GM21390 (cell line): ENCODE data around the gene PLD4.

Experiments used
- ATAC-seq: cut with Tn5 transposase; IDR thresholded peaks from one replicate; pipeline ENCODE4 v1.9.1; 2021; ENCODE audit not compliant: unreplicated experiment

PLD4 gene

DNA sequence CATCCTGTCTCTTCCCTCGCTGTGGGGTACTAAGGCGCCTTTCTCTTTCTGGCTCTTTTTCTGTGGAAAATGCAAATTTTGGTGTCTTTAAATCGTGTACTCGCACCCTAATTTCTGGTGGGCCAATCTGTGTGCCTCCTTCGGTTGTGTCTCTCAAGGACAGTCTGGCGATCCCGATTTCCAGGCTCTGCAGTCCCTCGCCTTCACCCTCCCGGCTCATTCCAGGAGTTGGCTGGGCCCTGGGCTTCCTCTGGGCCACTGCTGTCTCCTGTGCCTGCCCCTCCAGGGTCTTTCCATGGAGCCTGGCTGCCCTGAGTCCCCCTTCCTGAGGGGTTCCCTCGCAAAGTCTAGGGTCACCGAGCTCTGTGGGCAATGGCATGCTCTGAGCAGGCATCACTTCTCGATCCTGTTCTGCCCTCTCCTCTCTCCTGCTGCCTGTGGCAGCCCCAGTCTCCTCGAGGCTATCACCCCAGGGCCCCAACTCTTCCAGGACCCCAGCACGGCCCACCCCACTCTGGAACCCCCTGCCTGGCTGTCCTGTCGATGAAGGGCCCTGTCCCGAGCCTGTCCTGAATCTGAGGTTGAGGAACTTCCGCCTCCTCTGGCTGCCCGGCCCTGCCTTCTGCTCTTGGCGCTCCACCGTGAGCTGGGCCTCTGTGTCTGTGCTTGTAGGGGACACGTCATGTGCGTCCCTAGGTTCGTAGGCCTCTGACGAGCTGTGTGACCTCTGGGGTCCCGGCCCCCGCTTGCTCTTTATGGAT, 29.4 kb downstream of the PLD4 start:
- no peak for ATAC-seq

DNA sequence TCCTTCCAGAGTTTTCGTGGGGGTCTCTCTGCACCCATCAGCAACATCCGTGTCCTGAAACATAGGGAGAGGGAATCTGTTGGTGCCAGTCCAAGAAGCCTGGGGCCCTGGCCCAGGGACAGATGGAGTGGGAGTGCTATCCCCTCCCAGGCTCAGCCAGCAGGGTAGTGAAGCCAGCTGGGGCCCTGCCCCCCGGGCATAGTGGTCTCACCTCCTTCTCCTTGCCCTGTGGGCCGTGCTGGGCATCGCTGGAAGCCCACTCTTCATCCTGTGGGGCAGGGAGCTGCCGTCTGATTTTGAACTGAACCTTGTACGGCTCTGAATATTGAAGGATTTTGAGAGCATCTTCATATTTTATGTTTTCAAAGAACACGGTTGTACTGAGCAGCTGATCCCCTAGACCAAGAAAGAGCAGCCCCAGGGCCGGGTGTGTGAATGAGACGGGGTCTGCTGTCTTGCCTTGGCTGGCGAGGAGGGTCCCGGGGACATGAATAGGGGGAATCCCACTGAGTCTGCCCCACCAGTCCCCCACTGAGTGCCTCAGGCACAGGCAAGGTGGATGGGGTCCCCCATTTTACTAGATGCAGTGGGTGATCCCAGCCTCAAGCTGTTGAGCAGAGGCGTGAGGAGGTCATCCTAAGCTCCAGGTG, 30.2 kb downstream of the PLD4 start:
- no peak for ATAC-seq

DNA sequence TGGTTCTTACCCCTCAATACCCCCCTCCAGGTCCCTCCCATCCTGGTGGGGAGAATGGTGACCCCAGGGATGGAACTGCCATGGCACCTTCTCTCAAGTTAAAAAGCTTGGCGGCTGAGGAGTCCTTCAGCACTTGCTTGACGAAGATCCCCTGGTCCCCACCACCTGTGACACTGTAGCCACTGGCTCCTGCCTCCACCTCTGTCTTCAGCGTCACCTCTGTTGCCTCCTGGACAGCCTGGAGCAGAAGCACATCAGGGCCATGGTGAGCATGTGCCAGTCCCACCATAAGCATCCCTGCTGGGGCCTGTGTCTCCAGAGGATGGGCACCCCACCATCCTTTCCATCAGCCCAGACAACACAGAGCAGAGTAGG, 30.7 kb downstream of the PLD4 start:
- no peak for ATAC-seq

DNA sequence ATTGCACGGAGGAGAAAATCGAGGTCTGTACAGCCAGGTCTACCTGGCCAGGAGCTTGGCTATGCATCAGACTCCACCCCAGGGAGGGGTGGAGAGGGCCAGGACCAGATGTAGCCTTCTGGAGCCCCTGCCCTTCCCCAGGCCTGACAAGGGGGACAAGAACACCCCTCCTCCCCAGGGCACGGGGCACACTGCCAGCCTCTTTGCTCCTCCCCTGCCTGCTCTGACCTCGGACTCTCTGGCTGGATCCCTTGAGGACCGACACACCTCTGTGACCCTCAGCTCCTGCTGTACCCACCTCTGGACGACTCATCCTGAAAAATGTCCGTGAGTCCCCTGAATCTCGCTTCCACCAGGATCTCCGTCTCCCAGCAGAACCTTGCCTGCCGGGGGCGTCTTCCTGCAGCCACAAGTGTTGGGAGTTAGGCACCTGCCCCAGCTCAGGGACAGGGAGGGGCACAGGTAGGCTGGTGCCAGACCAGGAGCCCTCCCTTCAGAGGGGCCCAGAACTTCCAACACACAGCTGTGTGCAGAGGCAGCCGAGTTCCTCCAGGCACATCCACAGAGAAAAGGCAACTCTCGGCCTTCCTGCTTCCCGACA, 31.7 kb downstream of the PLD4 start:
- no peak for ATAC-seq

DNA sequence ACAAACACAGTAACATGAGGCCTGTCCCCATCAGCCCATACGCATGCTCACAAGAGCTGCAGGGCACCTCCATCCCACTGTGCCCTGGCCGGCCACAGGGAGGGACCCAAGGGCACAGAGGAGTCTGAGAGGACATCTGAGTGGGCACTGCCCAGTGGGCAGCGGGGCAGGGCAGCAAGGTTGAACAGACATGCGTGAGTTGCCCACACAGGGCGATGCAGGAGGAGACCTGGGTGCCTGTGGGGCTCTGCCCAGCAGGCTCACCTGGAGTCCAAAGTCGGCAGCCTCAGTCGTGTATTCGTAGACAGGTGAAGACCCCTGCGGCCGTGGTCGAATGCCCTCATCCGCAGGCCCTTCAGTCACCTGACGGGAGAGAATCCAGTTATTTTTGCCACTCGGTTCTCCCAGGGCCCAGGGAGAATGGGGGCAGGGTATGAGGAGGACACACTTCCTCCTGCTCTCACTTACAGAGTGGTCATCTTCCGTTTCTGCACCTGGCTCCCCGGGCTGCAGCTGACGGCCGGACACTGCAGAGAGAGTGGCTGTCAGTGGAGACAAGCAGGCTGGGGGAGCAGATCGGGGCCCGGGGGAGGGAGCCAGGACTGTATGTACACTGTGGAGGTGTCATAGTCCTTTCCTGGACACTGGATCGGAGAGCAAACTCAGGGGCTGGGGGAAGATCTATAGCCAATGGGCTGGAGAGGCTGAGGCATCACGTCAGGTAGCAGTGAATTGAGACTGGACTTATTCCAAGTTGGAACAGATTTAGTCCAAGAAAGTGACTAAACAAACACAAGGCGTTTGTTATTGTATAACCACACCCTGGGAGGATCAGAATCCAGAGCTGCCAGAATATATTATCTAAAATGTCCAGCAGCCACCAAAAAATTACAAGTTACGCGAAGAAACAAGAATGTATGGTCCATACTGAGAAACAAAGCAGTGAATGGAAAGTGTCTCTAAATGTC, 32.8 kb downstream of the PLD4 start:
- no peak for ATAC-seq

DNA sequence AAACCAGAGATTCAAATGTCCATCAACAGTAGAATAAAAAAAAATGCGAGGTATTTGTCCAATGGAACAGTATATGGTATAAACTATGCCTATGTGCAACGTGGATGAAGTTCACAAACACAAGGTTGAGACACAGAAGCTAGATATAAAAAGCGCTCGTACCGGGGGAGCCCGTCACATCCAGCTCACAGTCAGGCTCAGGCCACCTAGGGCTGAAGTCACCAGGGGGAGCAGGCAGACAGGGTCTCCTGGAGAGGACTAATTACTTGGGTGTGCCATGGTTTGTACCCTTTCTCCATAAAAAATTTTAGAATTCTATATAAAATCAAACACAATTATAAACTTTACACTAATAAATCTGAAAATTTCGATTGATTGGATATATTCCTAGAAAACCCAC, 39.9 kb downstream of the PLD4 start:
- ATAC-seq = no peak

DNA sequence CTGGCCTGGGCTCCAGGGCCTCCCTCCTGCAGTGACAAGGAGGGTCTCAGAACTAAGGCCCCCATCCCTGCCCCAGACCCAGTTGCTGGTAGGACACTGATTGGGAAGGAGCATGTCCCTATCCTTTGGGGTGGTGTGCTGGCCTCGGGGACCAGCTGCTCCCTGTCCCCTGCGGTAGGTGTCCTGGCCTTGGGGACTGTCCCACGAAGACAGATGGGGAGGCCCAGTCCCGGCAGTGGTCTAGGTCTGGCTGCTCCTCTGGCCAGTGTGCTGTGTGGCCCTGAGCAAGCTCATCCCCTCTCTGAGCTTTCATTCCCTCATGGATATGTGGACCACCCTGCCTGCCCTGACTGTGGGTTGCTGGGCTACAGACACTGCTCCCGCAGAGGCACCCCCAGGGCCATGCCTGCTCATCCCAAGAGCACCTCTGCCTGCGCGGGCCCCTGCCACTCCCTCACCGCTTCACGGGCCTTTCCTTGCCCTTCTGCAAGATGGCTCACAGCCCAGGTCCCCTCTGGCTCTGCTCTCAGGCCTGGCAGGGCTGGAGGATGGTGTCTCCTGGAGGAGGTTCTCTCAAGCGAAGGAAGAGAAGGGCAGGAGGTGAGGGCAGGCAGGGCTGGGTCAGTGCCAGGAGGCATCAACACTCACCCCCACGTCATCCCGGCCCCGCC, 41.0 kb downstream of the PLD4 start:
- ATAC-seq = no peak

DNA sequence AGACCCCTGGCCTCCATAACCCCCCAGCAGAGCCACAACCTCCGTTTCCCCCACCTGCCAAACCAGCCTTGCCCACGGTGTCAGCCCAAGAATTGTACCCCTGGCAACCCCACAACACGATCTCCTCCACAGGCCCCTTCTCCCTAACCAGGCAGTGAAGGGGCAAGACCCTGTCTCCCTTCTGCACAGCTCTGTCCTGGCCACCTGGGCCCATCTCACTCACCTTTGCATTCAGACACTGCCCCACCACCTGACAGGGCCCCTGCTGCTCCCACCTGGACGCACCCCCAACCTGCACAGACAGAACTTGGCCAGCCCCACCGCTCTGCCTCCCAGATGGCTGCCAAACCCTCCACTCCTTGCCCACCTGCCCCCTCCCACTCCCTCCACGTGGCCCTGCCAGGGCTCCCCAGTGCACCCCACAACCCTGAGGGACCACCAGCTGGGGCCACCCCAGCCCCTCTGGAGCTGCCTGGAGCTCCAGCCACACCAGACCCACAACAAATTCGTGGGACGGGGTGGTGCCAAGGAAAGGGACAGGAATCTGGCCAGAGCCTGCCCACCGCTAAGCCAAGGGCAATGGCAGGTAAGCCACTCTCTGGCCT, 41.7 kb downstream of the PLD4 start:
- ATAC-seq = no peak

DNA sequence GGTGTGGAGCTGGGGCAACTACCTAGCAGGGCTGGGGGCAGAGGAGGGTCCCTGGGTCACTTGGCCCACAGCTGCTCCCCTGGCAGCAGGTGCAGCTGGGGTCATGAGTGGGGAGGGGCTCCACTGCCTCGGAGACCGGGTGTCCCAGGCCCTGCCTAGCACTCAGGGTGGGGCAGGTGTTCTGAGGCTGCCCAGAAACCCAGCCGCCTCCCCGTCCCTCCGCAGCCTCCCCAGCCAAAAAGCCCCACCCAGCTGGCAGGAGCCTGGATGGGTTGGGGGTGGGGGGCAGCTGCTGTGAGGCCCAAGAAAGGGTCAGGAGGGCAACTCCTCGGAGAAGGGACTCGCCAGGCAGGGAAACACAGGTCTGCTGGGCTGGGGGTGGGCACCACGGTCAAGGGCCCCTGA, 42.3 kb downstream of the PLD4 start:
- ATAC-seq = no peak

DNA sequence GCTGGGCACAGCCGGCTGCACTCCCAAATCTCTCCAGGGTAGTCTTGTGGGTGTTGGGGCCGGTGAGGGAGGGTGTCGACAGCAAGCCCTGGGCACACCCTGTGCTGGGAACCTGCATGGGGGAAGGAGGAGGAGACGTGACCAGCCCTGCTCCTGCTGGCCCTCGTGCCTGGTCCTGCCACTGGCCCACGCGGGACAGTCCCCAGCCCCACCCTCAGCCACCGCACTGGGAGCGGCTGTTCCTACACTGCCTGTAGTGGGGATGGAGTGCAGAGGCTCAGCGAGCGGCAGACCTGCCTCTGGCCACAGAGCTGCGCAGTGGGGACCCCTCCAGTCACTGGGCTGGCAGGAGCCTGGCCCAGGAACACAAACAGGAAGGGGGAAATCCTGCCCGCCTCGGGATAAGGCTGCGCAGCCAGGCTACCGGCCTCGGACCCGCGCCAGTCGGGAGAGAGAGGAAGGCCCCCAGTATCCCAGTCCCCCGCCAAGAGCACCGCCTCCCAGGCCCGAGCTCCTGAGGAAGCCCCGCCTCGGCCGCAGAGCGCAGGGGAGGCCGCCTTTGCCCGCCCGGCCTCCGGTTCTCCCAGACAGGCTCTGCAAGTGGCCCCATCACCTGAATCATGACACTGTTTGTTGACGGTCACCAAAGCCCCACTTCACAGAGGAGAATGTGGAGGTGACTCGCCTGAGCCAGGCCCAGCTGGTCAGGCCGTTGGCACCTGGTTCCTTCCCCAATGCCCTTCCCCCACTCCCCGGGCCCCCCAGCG, 42.9 kb downstream of the PLD4 start:
- no peak for ATAC-seq

DNA sequence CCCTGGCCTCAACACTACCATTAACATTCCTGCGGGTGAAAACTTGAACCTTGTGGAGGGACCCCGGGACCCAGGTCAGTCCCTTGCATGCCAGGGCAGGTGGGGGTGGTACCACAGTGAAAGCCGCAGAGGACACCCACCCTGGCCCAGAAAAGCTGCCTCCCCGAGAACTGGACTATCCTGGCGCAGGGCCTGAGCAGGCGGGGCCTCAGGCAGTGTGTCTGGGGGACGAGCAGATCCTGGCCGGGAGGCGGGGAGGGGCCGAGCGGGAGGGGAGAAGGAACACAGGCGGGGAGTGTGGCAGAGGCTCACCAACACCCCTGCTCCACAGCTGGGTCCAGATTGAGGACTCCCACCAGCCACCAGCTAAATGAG, 43.5 kb downstream of the PLD4 start:
- no peak for ATAC-seq

DNA sequence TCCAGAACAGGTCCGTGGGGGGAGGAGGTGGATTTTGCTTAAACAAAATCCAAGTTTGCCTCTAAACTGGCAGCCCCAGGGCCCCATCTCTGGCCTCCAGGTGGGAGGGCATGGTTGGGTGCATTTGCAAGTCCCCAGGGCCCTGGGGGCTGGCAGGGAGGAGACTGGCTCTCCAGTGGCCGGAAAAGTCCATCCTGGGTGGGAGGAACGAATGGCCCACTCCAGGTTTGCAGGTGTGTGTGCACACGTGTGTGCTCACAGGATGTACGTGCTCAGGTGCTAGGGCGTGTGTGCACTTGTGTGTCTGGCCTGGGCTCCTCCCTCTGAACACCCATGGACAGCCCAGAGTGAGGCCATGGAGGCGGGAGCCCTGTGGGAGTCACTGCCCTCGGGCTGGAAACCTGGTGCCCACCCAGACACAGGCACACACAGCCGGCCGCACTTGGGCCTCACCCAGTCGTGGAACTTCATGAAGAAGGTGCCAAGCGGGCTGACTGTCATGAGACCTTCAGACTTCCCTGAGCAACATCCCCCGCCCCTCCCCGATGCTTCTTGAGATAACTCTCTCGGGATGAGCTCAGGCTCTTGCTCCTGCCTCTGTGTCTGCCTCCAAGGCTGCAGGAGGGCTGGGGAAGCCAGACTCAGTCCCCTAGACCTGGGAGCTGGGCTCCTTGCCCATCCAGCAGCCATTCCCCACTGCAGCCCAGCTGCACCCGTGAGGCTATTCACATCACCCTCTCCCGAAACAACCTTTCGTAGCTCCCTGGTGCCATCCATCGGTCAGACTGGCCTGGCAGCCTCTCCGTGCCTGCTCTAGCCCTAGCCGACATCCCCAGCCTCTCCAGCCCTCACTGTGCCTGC, 44.1 kb downstream of the PLD4 start:
- ATAC-seq = no peak

DNA sequence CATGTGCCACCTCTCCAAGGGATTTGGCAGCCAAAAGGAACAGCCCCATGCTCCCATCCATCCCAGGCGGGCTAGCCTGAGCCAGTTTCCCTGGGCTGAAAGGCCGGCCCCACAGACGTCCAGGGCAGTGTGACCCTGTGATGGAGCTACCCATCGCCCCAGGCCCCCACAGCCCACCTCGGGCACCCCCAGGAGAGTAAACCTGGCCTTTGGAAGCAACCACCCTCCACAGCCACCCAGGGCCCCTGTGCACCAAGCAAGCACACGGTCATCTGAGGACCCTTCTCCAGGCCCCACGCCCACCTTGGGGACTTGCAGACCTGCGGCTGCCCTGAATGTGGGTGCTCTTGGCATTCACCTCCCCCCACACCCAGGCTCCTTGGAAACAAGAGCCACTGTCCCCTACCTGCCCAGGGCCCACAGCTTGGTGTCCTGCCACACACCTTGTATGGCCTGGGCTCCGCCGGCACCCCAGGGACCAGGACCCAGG, 45.1 kb downstream of the PLD4 start:
- ATAC-seq = no peak

DNA sequence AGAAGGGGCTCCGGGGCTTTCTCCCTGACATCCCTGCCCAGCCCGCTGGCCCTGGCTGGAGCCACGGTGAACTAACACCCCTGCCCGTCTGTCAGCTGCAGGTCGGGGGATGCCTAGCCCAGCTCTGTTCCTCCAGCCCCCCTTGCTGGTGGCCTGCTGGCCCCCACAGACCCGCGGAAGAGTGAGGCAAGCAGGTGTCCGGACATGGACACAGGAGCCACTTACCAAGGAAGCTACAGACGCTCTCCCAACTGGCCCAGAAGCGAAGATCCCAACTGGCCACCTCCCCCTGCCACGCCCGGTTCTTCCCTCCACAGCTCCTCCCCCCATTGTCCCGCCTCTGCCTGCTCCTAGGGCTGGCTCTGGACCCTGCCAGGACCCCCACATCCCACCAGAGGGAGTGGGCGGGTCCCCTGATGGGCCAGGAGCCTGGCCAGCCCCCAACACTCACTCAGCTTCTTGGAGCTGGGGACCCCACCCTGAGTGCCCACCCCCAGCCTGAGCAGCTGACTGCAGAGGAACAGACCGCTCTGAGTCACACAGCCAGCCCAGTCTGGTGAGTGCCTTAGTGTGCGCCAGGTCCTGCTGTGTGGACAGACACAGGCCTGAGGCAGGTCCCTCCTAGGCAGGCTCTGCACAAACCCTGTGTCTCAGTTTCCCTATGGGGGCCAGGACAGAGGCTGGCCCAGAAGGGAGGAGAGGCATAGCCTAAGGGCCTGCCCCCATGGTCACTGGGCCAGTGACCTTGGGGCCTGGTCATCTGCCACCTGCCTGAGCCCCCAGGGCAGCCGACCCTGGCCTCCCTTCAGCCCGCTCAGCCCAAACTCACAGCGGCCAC, 45.8 kb downstream of the PLD4 start:
- ATAC-seq = no peak

DNA sequence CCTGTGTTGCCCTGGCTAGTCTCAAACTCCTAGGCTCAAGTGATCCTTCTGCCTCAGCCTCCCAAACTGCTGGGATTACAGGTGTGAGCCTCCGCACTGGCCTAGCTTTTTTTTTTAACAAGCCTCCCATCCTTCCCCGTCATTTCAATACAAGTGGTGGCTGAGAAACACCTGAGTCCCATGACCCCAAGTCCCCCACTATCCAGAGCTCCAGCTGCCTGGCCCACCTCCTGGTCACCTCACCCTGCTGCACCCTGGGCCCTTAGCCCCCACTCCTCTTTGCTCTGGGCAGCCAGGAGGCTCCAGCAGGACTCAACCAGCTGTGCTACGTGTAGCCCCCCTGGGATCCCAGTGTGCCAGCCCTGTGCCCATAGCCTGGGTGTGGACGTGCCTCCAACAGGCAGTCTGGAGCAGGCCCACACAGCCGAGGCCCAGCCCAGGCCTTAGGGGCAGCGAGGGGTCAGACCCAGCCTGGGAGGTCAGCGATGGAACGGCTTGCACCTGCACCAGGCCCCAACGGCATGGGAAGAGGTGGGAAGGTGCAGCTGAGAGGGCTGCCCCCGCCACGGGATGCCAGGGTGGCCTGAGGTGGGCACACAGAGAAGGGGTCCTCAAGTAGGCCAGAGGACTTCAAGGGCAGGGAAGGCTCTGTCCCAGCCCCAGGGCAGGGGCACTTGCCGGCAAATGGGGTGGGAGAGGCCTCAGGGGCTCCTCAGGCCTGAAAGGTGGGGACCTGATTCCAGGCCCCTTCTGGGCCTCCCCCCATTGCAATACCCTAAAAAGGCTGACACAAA, 47.0 kb downstream of the PLD4 start:
- ATAC-seq = no peak

DNA sequence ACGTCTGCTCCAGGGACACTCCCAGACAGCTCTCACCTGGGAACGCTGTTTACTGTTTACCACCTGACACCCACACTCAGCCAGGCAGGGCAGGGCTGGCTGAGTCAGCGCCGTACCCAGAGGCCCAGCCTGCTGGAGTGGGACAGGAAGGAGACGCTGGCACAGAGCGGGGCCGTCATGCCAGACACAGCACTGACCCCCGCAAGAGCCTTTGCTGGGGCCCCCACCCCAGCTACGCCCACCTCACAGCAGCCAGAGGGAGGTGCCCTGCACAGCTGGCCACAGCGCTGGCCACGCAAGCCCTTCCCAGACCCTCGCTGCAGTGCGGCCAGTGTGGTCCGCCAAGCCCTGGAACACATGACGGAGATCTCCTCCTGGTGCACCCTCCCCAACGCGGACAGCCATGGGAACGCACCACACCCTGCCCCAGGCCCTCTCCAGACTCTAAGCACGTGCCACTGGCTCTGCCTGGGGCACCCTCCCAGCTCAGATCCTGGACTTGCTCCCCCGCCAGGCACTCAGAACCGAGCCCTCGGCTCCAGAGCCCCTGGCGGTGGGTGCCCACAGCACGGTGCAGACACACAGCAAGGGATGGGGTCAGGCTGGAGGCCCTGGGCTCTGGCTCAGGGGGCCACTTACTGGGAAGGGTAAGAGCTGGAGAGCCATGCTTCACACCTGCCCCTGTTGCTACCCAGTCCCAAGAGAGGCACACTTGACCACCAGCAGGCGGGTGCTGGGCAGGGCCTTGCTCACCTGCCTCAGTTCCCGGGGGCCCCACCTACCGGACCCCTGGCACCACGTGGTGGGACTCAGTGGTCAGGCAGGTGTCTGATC, 47.8 kb downstream of the PLD4 start:
- ATAC-seq = no peak
